GM10248 (cell line): ENCODE data around the gene MYCN.
A peak's percentile ranks its signal among the peaks of the same experiment; 100 is the strongest.
"Not testable (repeated sequence)": the region's sequence is repeated elsewhere in the genome, so short reads cannot be mapped to it uniquely, and the experiment has no call there.

ENCODE experiments used
- CTCF ChIA-PET: fragments of 300-600 bp; sonication (Branson Sonifier 250); formaldehyde crosslinking; extraction: SDS; loops from one replicate; lab custom pipeline; 2021; ENCODE audit warnings: antibody characterized with exemption; lab: Yijun Ruan, JAX
- POLR2A ChIA-PET: fragments of 350-650 bp; sonication (Branson Sonifier 250); formaldehyde crosslinking; extraction: SDS; loops from one replicate; lab custom pipeline; 2020; ENCODE audit warnings: antibody characterized with exemption; lab: Yijun Ruan, JAX
- DNase-seq: peaks from one replicate; pipeline ENCODE4 v3.0.0; 2012; ENCODE audit errors: extremely low spot score
- TF ChIP-seq, protein P1 (sequence below): IDR thresholded peaks from 2 replicates; pipeline ENCODE4 v1.5.1; 2012; ENCODE audit warnings: mild to moderate bottlenecking, low read depth; ENCODE audit errors: extremely low read depth, missing control alignments, control extremely low read depth

MYCN gene

GRCh38 chr2:15908371-15908770 lies 32.0 kb upstream of the MYCN start:
- ChIA-PET CTCF (no interaction called here), POLR2A (no interaction called here)
- TF ChIP-seq, protein P1, sequence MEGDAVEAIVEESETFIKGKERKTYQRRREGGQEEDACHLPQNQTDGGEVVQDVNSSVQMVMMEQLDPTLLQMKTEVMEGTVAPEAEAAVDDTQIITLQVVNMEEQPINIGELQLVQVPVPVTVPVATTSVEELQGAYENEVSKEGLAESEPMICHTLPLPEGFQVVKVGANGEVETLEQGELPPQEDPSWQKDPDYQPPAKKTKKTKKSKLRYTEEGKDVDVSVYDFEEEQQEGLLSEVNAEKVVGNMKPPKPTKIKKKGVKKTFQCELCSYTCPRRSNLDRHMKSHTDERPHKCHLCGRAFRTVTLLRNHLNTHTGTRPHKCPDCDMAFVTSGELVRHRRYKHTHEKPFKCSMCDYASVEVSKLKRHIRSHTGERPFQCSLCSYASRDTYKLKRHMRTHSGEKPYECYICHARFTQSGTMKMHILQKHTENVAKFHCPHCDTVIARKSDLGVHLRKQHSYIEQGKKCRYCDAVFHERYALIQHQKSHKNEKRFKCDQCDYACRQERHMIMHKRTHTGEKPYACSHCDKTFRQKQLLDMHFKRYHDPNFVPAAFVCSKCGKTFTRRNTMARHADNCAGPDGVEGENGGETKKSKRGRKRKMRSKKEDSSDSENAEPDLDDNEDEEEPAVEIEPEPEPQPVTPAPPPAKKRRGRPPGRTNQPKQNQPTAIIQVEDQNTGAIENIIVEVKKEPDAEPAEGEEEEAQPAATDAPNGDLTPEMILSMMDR: no peak
- no peak for DNase-seq

GRCh38 chr2:15909157-15909556 lies 31.2 kb upstream of the MYCN start:
- TF ChIP-seq, protein P1: no peak
- no peak for DNase-seq
- ChIA-PET POLR2A (no interaction called here), CTCF (interaction anchor here (0.8 to 2.1 kb wide), 3 partner anchors 12 to 23 kb away, joined by 3 to 4 read pairs (median 3); no protein-coding TSS in a partner anchor)

DNA sequence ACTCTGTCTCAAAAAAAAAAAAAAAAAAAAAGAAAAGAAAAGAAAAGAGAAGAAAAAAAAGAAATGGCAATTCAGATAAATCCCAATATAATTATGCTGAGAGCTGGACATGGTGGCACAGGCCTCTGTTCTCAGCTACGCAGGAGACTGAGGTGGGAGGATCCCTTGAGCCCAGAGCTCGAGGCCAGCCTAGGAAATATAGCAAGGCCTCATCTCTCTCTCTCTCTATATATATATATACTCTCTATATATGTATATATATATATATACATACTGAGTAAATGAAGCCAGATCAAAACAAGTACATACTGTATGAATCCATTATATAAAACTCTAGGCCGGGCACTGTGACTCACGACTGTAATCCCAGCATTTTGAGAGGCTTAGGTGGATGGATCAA lies 30.6 kb upstream of the MYCN start:
- TF ChIP-seq, protein P1: no peak
- POLR2A ChIA-PET: no interaction called here
- DNase-seq: no peak
- CTCF ChIA-PET: interaction anchor here (1.1 to 2.1 kb wide), 2 partner anchors 13 to 16 kb away, joined by 3 to 4 read pairs; no protein-coding TSS in a partner anchor

DNA sequence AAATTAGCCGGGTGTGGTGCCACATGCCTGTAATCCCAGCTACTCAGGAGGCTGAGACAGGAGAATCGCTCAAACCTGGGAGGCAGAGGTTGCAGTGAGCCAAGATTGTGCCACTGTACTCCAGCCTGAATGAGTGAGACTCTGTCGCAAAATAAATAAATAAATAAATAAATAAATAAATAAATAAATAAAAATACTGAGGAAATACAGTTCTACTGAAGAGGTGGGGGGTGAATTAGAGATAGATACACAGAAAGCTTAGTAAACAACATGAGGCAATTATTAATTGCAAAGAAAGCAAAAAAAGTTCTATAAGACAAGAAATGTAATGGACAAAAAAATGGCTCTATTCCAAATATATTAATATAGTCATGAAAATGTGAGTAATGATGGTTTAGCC lies 29.1 kb upstream of the MYCN start:
- DNase-seq, POLR2A ChIA-PET: not testable (repeated sequence)
- CTCF ChIA-PET: interaction anchor here (1.5 kb wide), 1 partner anchor 10 kb away, joined by 3 read pairs; no protein-coding TSS in a partner anchor

- POLR2A ChIA-PET: no interaction called here
- TF ChIP-seq, protein P1: no peak
- CTCF ChIA-PET: interaction anchor here (1.5 kb wide), 1 partner anchor 10 kb away, joined by 3 read pairs; no protein-coding TSS in a partner anchor
- DNase-seq: peak; percentile 3
Observed at GRCh38 chr2:15911686-15912085, 28.7 kb upstream of the MYCN start.

DNA sequence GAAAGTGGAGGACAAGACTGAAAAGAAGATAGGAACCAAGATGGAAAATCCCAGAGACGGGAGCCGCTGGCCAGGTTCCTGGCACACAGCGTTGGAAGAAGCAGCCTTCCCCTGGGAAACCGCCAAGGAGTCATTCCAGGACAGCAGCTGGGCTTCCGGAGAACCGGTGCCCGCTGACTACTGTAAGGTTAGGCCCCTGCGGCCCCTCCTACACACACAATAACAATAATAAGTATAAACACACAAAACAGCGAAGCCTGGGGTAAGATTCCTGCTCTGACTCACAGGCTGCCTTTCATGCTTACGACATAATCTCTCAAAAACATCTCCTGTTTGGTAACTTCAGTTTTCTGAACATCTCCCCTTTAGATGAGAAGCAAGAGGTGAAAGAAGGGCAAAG lies 28.1 kb upstream of the MYCN start:
- ChIA-PET POLR2A (no interaction called here), CTCF (no interaction called here)
- TF ChIP-seq, protein P1: no peak
- DNase-seq: peak; percentile 2

- ChIA-PET POLR2A (no interaction called here), CTCF (no interaction called here)
- TF ChIP-seq, protein P1: no peak
- DNase-seq: no peak
Observed at GRCh38 chr2:15913146-15913545, 27.2 kb upstream of the MYCN start.
